ENCODE results near the gene FAM53B. TPM values are rescaled to one million over a fixed set of nuclear protein-coding genes. Genes with fewer than 3 reads are reported as not detected.

FAM53B gene
- polyA plus RNA-seq (2013, experiment 1 of 2): 15.1 TPM
- polyA plus RNA-seq (2013, experiment 2 of 2): 15.7 TPM

GRCh38 chr10:124744102-124745050, at the start of gene FAM53B:
Gene FAM53B, minus strand, starts transcription at chr10:124744378. Its CDS starts 37,665 bp downstream, at chr10:124706713.
- peak within 1 kb of the TSS; percentile 84 for H3K9ac ChIP-seq (ENCODE audit: low read depth, low read length, poor library complexity)
- peak within 1 kb of the TSS; percentile 67 for H2BK120ac ChIP-seq (ENCODE audit: low read depth, low read length)
- peak within 1 kb of the TSS; percentile 44 for H3K27ac ChIP-seq (replicated peaks; ENCODE audit: low read length)
- H2BK15ac ChIP-seq (ENCODE audit: low read length): peak within 1 kb of the TSS; percentile 33
- no peaks in the 10 kb centered on the region for H3K9me3 ChIP-seq (replicated peaks in 1 of 2; ENCODE audit: control insufficient read depth in 2 of 2, insufficient read depth in 1 of 2, low read depth in 1 of 2, low read length in 2 of 2)
- peaks cover under 1% of the 10 kb centered on the region for H3K79me1 ChIP-seq (ENCODE audit: low read depth, low read length)
- peak; percentile 74 for DNase-seq (ENCODE audit: low spot score)
- peak within 1 kb of the TSS; percentile 59 for H3K23ac ChIP-seq (ENCODE audit: low read depth, low read length, poor library complexity)
- WGBS, 2 donors (ENCODE audit: extremely low coverage in 2 of 2, insufficient read length in 2 of 2, insufficient replicate concordance in 1 of 2): no CpG with 5 or more reads among the region's 100 CpGs
- H2BK5ac ChIP-seq (ENCODE audit: low read length): peak within 1 kb of the TSS; percentile 27
- peak within 1 kb of the TSS; percentile 84 for H2AFZ ChIP-seq (ENCODE audit: low read length)
- no peak within 1 kb of the TSS for H2BK12ac ChIP-seq (ENCODE audit: low read length)
- peak within 1 kb of the TSS; percentile 76 for H3K14ac ChIP-seq (ENCODE audit: low read length)
- peak within 1 kb of the TSS; percentile 98 for H3K4me2 ChIP-seq (ENCODE audit: insufficient read depth, low read length, poor library complexity, severe bottlenecking)
- peak within 1 kb of the TSS; percentile 71 to 90 for H3K4me3 ChIP-seq (ENCODE audit: low read length in 2 of 2)
- no peak within 1 kb of the TSS for H4K91ac ChIP-seq (ENCODE audit: low read depth, low read length, poor library complexity)
- H3K27me3 ChIP-seq (ENCODE audit: control insufficient read depth in 3 of 3, insufficient read depth in 3 of 3, low read depth in 1 of 3, low read length in 3 of 3): no peaks in the 10 kb centered on the region
- peaks cover 3 to 11% of the 10 kb centered on the region in 2 donors for H3K36me3 ChIP-seq (replicated peaks in 1 of 2; ENCODE audit: control insufficient read depth in 2 of 2, insufficient read depth in 2 of 2, low read length in 2 of 2)
- peak within 1 kb of the TSS; percentile 95 for H3K18ac ChIP-seq (ENCODE audit: low read length)
- no peak within 1 kb of the TSS for H4K8ac ChIP-seq (ENCODE audit: low read depth, low read length)
- H3K4ac ChIP-seq (ENCODE audit: low read length): peak within 1 kb of the TSS; percentile 23
- H3K4me1 ChIP-seq (ENCODE audit: control insufficient read depth in 2 of 2, insufficient read depth in 1 of 2, low read depth in 1 of 2, low read length in 2 of 2): peaks cover 26 to 42% of the 10 kb centered on the region in 2 donors
- H2AK5ac ChIP-seq (ENCODE audit: low read depth, low read length): peak within 1 kb of the TSS; percentile 68

GRCh38 chr10:124792998-124793352, 48.8 kb upstream of the FAM53B start:
- Histone ChIP-seq H4K91ac (ENCODE audit: low read depth, low read length, poor library complexity) (no peak overlapping the region), H3K9me3 (replicated peaks in 1 of 2; ENCODE audit: control insufficient read depth in 2 of 2, insufficient read depth in 1 of 2, low read depth in 1 of 2, low read length in 2 of 2) (no peaks in the 10 kb centered on the region), H3K79me1 (ENCODE audit: low read depth, low read length) (no peaks in the 10 kb centered on the region), H3K9ac (ENCODE audit: low read depth, low read length, poor library complexity) (no peak overlapping the region), H4K8ac (ENCODE audit: low read depth, low read length) (no peak overlapping the region), H2BK15ac (ENCODE audit: low read length) (no peak overlapping the region), H2AFZ (ENCODE audit: low read length) (no peak overlapping the region), H3K4me1 (ENCODE audit: control insufficient read depth in 2 of 2, insufficient read depth in 1 of 2, low read depth in 1 of 2, low read length in 2 of 2) (no peaks in the 10 kb centered on the region), H2AK5ac (ENCODE audit: low read depth, low read length) (peak overlapping the region; percentile 79), H2BK12ac (ENCODE audit: low read length) (no peak overlapping the region), H3K4ac (ENCODE audit: low read length) (peak overlapping the region; percentile 38), H3K23ac (ENCODE audit: low read depth, low read length, poor library complexity) (no peak overlapping the region), H2BK5ac (ENCODE audit: low read length) (no peak overlapping the region), H3K27me3 (ENCODE audit: control insufficient read depth in 3 of 3, insufficient read depth in 3 of 3, low read depth in 1 of 3, low read length in 3 of 3) (no peaks in the 10 kb centered on the region), H3K14ac (ENCODE audit: low read length) (no peak overlapping the region), H2BK120ac (ENCODE audit: low read depth, low read length) (no peak overlapping the region), H3K18ac (ENCODE audit: low read length) (no peak overlapping the region), H3K27ac (replicated peaks; ENCODE audit: low read length) (no peak overlapping the region), H3K4me2 (ENCODE audit: insufficient read depth, low read length, poor library complexity, severe bottlenecking) (no peak overlapping the region), H3K36me3 (replicated peaks in 1 of 2; ENCODE audit: control insufficient read depth in 2 of 2, insufficient read depth in 2 of 2, low read length in 2 of 2) (peaks cover 5 to 21% of the 10 kb centered on the region in 2 donors), H3K4me3 (ENCODE audit: low read length in 2 of 2) (no peak overlapping the region)
- DNase-seq (ENCODE audit: low spot score): no peak
- no CpG with 5 or more reads among the region's 11 CpGs for WGBS, 2 donors (ENCODE audit: extremely low coverage in 2 of 2, insufficient read length in 2 of 2, insufficient replicate concordance in 1 of 2)

GRCh38 chr10:124791547-124792348, 47.6 kb upstream of the FAM53B start, which contains the start of gene EEF1AKMT2:
Gene EEF1AKMT2, minus strand, starts transcription at chr10:124791887. Its CDS starts 54 bp downstream, at chr10:124791833.
- Histone ChIP-seq H3K18ac (ENCODE audit: low read length) (peak within 1 kb of the TSS; percentile 99), H3K36me3 (replicated peaks in 1 of 2; ENCODE audit: control insufficient read depth in 2 of 2, insufficient read depth in 2 of 2, low read length in 2 of 2) (peaks cover 6 to 31% of the 10 kb centered on the region in 2 donors), H2BK5ac (ENCODE audit: low read length) (peak within 1 kb of the TSS; percentile 87), H3K79me1 (ENCODE audit: low read depth, low read length) (no peaks in the 10 kb centered on the region), H3K27ac (replicated peaks; ENCODE audit: low read length) (peak within 1 kb of the TSS; percentile 95), H3K4me1 (ENCODE audit: control insufficient read depth in 2 of 2, insufficient read depth in 1 of 2, low read depth in 1 of 2, low read length in 2 of 2) (no peaks in the 10 kb centered on the region), H3K4me3 (ENCODE audit: low read length in 2 of 2) (peak within 1 kb of the TSS; percentile 63 to 89), H3K27me3 (ENCODE audit: control insufficient read depth in 3 of 3, insufficient read depth in 3 of 3, low read depth in 1 of 3, low read length in 3 of 3) (no peaks in the 10 kb centered on the region), H4K8ac (ENCODE audit: low read depth, low read length) (peak within 1 kb of the TSS; percentile 99), H2AFZ (ENCODE audit: low read length) (peak within 1 kb of the TSS; percentile 100), H4K91ac (ENCODE audit: low read depth, low read length, poor library complexity) (no peak within 1 kb of the TSS), H2BK15ac (ENCODE audit: low read length) (peak within 1 kb of the TSS; percentile 92), H2AK5ac (ENCODE audit: low read depth, low read length) (peak within 1 kb of the TSS; percentile 88), H2BK12ac (ENCODE audit: low read length) (no peak within 1 kb of the TSS), H3K9me3 (replicated peaks in 1 of 2; ENCODE audit: control insufficient read depth in 2 of 2, insufficient read depth in 1 of 2, low read depth in 1 of 2, low read length in 2 of 2) (no peaks in the 10 kb centered on the region), H3K9ac (ENCODE audit: low read depth, low read length, poor library complexity) (peak within 1 kb of the TSS; percentile 95), H3K23ac (ENCODE audit: low read depth, low read length, poor library complexity) (peak within 1 kb of the TSS; percentile 100), H3K14ac (ENCODE audit: low read length) (peak within 1 kb of the TSS; percentile 98), H2BK120ac (ENCODE audit: low read depth, low read length) (peak within 1 kb of the TSS; percentile 94), H3K4me2 (ENCODE audit: insufficient read depth, low read length, poor library complexity, severe bottlenecking) (peak within 1 kb of the TSS; percentile 76), H3K4ac (ENCODE audit: low read length) (peak within 1 kb of the TSS; percentile 66)
- DNase-seq (ENCODE audit: low spot score): peak; percentile 94
- WGBS, 2 donors (ENCODE audit: extremely low coverage in 2 of 2, insufficient read length in 2 of 2, insufficient replicate concordance in 1 of 2): no CpG with 5 or more reads among the region's 79 CpGs

All from neuronal stem cell (in vitro differentiated cells).